HG03045 (cell line): ENCODE data around the gene RASGRF1.

Source experiments
- ATAC-seq: cut with Tn5 transposase; IDR thresholded peaks from one replicate; pipeline ENCODE4 v1.9.1; 2021; ENCODE audit warnings: mild to moderate bottlenecking, moderate library complexity; ENCODE audit not compliant: unreplicated experiment

The RASGRF1 gene

GRCh38 chr15:78988361-78988911 lies 102.1 kb downstream of the RASGRF1 start:
- ATAC-seq: peak; percentile 49

- no peak for ATAC-seq
These were observed 102.8 kb downstream of the RASGRF1 start for GRCh38 chr15:78987556-78988360.

- no peak for ATAC-seq
These were observed 104.6 kb downstream of the RASGRF1 start for GRCh38 chr15:78985859-78986475.

GRCh38 chr15:78984041-78984440 lies 106.5 kb downstream of the RASGRF1 start:
- no peak for ATAC-seq

- no peak for ATAC-seq
These were observed 107.2 kb downstream of the RASGRF1 start for GRCh38 chr15:78983146-78983918.

- ATAC-seq: no peak
These were observed 107.8 kb downstream of the RASGRF1 start for GRCh38 chr15:78982736-78983135.

GRCh38 chr15:78981532-78982313 lies 108.9 kb downstream of the RASGRF1 start:
- no peak for ATAC-seq

GRCh38 chr15:78979456-78980320 lies 110.9 kb downstream of the RASGRF1 start:
- no peak for ATAC-seq

GRCh38 chr15:78978601-78979179 lies 111.9 kb downstream of the RASGRF1 start:
- ATAC-seq: no peak

- peak; percentile 19 for ATAC-seq
These were observed 112.8 kb downstream of the RASGRF1 start for GRCh38 chr15:78977591-78978347.

- peak; percentile 50 for ATAC-seq
These were observed 113.4 kb downstream of the RASGRF1 start for GRCh38 chr15:78977091-78977571.

- peak; percentile 16 for ATAC-seq
These were observed 113.9 kb downstream of the RASGRF1 start for GRCh38 chr15:78976691-78977090.

- no peak for ATAC-seq
These were observed 116.2 kb downstream of the RASGRF1 start for GRCh38 chr15:78974272-78974918.

GRCh38 chr15:78969687-78970349 lies 120.8 kb downstream of the RASGRF1 start:
- no peak for ATAC-seq

GRCh38 chr15:78968539-78969271 lies 121.9 kb downstream of the RASGRF1 start:
- ATAC-seq: no peak

- no peak for ATAC-seq
These were observed 122.5 kb downstream of the RASGRF1 start for GRCh38 chr15:78968114-78968513.

- no peak for ATAC-seq
These were observed 130.3 kb downstream of the RASGRF1 start for GRCh38 chr15:78960308-78960707.
